PFSK-1 (cell line): Measurements from ENCODE around the gene ARPC4. TPM values are rescaled to one million over a fixed set of nuclear protein-coding genes. Genes with fewer than 3 reads are reported as not detected.

Experiments used
- FOXP2 ChIP-seq: optimal IDR thresholded peaks from 2 replicates; pipeline ENCODE3; 2011; ENCODE audit warnings: borderline replicate concordance, control low read depth, inconsistent platforms; ENCODE audit not compliant: insufficient read depth; ENCODE audit errors: extremely low read length, extremely low read depth
- POLR2AphosphoS5 ChIP-seq: IDR thresholded peaks from 2 replicates; pipeline ENCODE4 v1.6.1; 2012; ENCODE audit warnings: low read depth, mild to moderate bottlenecking, control low read depth, low read length, moderate library complexity
- REST ChIP-seq, 2 experiments: IDR thresholded peaks; 2 replicates each; pipeline versions ENCODE4 v1.6.1 to v1.8.0; 2011 to 2012; ENCODE audit warnings: low read depth in 2 of 2, low read length in 2 of 2, control low read depth in 1 of 2, inconsistent platforms in 1 of 2, mild to moderate bottlenecking in 1 of 2, moderate library complexity in 1 of 2; ENCODE audit not compliant: insufficient read depth in 1 of 2
- SIN3A ChIP-seq: IDR thresholded peaks from 2 replicates; pipeline ENCODE4 v1.6.1; 2012; ENCODE audit warnings: mild to moderate bottlenecking, low read length, moderate library complexity, borderline replicate concordance; ENCODE audit not compliant: insufficient read depth
- TAF1 ChIP-seq: IDR thresholded peaks from 2 replicates; pipeline ENCODE4 v1.6.1; 2012; ENCODE audit warnings: low read length, control low read depth, borderline replicate concordance; ENCODE audit not compliant: insufficient read depth
- polyA plus RNA-seq: library from polyadenylated mRNA; unstranded; fragments of >200 nt; gene quantifications from one replicate; pipeline ENCODE4 v1.2.1, GENCODE V29; 2012; ENCODE audit warnings: low read depth, missing spikeins; ENCODE audit not compliant: insufficient read length

The ARPC4 gene
- 62.7 TPM for polyA plus RNA-seq

- TF ChIP-seq SIN3A (no peak), REST (IDR thresholded peaks at IDR 0.05; ENCODE audit: insufficient read depth in 1 of 2, low read depth in 2 of 2, low read length in 2 of 2) (no peak), TAF1 (peak; percentile 64; the same call in 1 of the 2 replicates), FOXP2 (peak; percentile 31), POLR2AphosphoS5 (peak; percentile 77)
Measured at GRCh38 chr3:9792405-9793160, at the start of gene ARPC4, which contains the start of gene TADA3. TSS of gene ARPC4 (plus strand) at chr3:9793082. CDS start at chr3:9793122, 40 bp downstream. TSS of gene TADA3 (minus strand) at chr3:9792473. CDS start at chr3:9791466, 1,007 bp downstream.

GRCh38 chr3:9743548-9743947 lies 49.3 kb upstream of the ARPC4 start:
- TF ChIP-seq TAF1 (no peak), FOXP2 (no peak), REST (IDR thresholded peaks at IDR 0.05; ENCODE audit: insufficient read depth in 1 of 2, low read depth in 2 of 2, low read length in 2 of 2) (no peak), POLR2AphosphoS5 (no peak), SIN3A (no peak)

- TF ChIP-seq REST (IDR thresholded peaks at IDR 0.05; ENCODE audit: insufficient read depth in 1 of 2, low read depth in 2 of 2, low read length in 2 of 2) (no peak), SIN3A (no peak), FOXP2 (no peak), POLR2AphosphoS5 (no peak), TAF1 (no peak)
Measured at GRCh38 chr3:9744162-9744561, 48.7 kb upstream of the ARPC4 start.

GRCh38 chr3:9745521-9745920 lies 47.4 kb upstream of the ARPC4 start:
- TF ChIP-seq POLR2AphosphoS5 (no peak), SIN3A (no peak), REST (IDR thresholded peaks at IDR 0.05; ENCODE audit: insufficient read depth in 1 of 2, low read depth in 2 of 2, low read length in 2 of 2) (no peak), FOXP2 (no peak), TAF1 (no peak)
